Right lobe of liver (tissue), 4 donors: ENCODE results near the gene SUPT6H.

Experiments
- CTCF ChIP-seq, 4 donors: fragments of 200-600 bp in 3 of 4; fragments of 450-650 bp in 1 of 4; IDR thresholded peaks; one replicate each; pipeline versions ENCODE4 v1.5.1 to v1.8.0; 2016 to 2022; ENCODE audit warnings: antibody characterized with exemption in 4 of 4, mild to moderate bottlenecking in 2 of 4
- POLR2A ChIP-seq: fragments of 450-650 bp; IDR thresholded peaks from one replicate; pipeline ENCODE4 v1.6.1; 2017; ENCODE audit warnings: antibody characterized with exemption, mild to moderate bottlenecking
- donor health status: DM: no; HTN: no; CAD: no.
- donor health status: DM: no; HTN: no; CAD: no.
- donor health status: DM: no; HTN: yes; CAD: no.

- TF ChIP-seq POLR2A = no peak
- no peak for TF ChIP-seq CTCF (IDR thresholded peaks at IDR 0.05)
Observed at GRCh38 chr17:28618464-28618863, 43.5 kb upstream of the SUPT6H start.
